ENCODE measurements around the gene LPAR1.

DNA sequence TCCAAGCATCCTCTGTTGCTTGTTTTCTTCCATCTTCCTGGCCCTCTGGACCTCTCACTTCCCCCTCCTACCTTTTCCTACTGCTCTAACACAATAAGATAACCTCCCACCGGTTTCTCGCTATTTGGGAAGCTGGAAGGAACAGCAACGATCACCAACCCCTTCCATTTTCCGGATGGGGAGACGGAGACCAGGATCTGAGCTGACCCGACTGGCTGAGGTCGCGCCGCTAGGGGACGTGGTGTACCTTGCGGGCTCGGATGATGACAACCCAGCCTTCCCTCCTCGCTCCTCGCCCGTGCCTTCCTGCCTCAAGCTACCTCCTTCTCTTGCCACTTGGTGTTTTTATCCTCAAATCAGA lies 1.9 kb downstream of the LPAR1 start:
- TF ChIP-seq, protein P1, sequence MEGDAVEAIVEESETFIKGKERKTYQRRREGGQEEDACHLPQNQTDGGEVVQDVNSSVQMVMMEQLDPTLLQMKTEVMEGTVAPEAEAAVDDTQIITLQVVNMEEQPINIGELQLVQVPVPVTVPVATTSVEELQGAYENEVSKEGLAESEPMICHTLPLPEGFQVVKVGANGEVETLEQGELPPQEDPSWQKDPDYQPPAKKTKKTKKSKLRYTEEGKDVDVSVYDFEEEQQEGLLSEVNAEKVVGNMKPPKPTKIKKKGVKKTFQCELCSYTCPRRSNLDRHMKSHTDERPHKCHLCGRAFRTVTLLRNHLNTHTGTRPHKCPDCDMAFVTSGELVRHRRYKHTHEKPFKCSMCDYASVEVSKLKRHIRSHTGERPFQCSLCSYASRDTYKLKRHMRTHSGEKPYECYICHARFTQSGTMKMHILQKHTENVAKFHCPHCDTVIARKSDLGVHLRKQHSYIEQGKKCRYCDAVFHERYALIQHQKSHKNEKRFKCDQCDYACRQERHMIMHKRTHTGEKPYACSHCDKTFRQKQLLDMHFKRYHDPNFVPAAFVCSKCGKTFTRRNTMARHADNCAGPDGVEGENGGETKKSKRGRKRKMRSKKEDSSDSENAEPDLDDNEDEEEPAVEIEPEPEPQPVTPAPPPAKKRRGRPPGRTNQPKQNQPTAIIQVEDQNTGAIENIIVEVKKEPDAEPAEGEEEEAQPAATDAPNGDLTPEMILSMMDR (IDR thresholded peaks at IDR 0.05): peak in 4 of 6 experiments; percentile 27 to 54 (median 46)
- TF ChIP-seq POLR2A (IDR thresholded peaks at IDR 0.05): no peak

Data from adrenal gland (tissue), 5 donors.